ENCODE results near the gene DIAPH3. TPM values are rescaled to one million over a fixed set of nuclear protein-coding genes. Genes with fewer than 3 reads are reported as not detected.

The DIAPH3 gene
- polyA plus RNA-seq, 1 donor from 2014 or later, result 0.37 TPM

DNA sequence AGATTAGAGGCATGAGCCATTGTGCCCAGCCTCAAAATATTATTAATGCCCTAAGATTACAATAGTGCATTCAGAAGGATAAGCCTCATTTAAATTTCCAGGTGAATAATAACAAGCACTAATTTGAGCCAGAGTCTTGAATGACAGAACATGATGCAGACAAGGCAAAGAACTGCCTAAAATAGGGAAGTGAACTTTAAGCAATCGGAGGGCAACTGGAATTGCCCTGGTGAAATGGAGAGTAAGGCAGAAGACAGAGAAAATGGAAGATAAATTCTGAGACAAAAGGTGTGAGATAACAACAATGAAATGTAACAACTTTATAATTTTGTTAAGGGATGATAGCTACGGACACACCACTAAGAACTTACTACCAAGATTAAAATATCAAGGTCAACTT lies 199.9 kb downstream of the DIAPH3 start:
- no peak overlapping the region for H2AFZ ChIP-seq (ENCODE audit: low read depth, low read length)
- H3K36me3 ChIP-seq (ENCODE audit: insufficient read depth, low read length), result no peaks in the 10 kb centered on the region
- H3K27ac ChIP-seq (ENCODE audit: low read length), result no peak overlapping the region
- H3K27me3 ChIP-seq (ENCODE audit: insufficient read depth, low read depth, low read length), result no peaks in the 10 kb centered on the region
- H3K9me2 ChIP-seq (ENCODE audit: insufficient read depth, low read length), result no peaks in the 10 kb centered on the region
- no peak overlapping the region for H3K4me2 ChIP-seq (ENCODE audit: low read length)
- no peak overlapping the region for H3K4me3 ChIP-seq (ENCODE audit: low read length)
- H3F3A ChIP-seq (ENCODE audit: insufficient read depth, low read length, poor library complexity, severe bottlenecking), result no peaks in the 10 kb centered on the region
- no peak overlapping the region for H3K9ac ChIP-seq (ENCODE audit: low read length)
- no peaks in the 10 kb centered on the region for H4K20me1 ChIP-seq (ENCODE audit: insufficient read depth)
- H3K79me2 ChIP-seq (replicated peaks; ENCODE audit: insufficient read depth, low read length), result no peaks in the 10 kb centered on the region
- H3K9me3 ChIP-seq (ENCODE audit: low read length), result no peaks in the 10 kb centered on the region
- no peak for TF ChIP-seq RAD21 (conservative IDR thresholded peaks at IDR 0.05)
- TF ChIP-seq, protein P1, sequence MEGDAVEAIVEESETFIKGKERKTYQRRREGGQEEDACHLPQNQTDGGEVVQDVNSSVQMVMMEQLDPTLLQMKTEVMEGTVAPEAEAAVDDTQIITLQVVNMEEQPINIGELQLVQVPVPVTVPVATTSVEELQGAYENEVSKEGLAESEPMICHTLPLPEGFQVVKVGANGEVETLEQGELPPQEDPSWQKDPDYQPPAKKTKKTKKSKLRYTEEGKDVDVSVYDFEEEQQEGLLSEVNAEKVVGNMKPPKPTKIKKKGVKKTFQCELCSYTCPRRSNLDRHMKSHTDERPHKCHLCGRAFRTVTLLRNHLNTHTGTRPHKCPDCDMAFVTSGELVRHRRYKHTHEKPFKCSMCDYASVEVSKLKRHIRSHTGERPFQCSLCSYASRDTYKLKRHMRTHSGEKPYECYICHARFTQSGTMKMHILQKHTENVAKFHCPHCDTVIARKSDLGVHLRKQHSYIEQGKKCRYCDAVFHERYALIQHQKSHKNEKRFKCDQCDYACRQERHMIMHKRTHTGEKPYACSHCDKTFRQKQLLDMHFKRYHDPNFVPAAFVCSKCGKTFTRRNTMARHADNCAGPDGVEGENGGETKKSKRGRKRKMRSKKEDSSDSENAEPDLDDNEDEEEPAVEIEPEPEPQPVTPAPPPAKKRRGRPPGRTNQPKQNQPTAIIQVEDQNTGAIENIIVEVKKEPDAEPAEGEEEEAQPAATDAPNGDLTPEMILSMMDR (IDR thresholded peaks at IDR 0.05; ENCODE audit: poor library complexity, severe bottlenecking), result no peak
- no peak for TF ChIP-seq EZH2 (IDR thresholded peaks at IDR 0.05; ENCODE audit: borderline replicate concordance, insufficient read depth, low read length, poor library complexity, severe bottlenecking)
- TF ChIP-seq MXI1 (conservative IDR thresholded peaks at IDR 0.05; ENCODE audit: poor library complexity, severe bottlenecking), result no peak
- TF ChIP-seq, protein P2, sequence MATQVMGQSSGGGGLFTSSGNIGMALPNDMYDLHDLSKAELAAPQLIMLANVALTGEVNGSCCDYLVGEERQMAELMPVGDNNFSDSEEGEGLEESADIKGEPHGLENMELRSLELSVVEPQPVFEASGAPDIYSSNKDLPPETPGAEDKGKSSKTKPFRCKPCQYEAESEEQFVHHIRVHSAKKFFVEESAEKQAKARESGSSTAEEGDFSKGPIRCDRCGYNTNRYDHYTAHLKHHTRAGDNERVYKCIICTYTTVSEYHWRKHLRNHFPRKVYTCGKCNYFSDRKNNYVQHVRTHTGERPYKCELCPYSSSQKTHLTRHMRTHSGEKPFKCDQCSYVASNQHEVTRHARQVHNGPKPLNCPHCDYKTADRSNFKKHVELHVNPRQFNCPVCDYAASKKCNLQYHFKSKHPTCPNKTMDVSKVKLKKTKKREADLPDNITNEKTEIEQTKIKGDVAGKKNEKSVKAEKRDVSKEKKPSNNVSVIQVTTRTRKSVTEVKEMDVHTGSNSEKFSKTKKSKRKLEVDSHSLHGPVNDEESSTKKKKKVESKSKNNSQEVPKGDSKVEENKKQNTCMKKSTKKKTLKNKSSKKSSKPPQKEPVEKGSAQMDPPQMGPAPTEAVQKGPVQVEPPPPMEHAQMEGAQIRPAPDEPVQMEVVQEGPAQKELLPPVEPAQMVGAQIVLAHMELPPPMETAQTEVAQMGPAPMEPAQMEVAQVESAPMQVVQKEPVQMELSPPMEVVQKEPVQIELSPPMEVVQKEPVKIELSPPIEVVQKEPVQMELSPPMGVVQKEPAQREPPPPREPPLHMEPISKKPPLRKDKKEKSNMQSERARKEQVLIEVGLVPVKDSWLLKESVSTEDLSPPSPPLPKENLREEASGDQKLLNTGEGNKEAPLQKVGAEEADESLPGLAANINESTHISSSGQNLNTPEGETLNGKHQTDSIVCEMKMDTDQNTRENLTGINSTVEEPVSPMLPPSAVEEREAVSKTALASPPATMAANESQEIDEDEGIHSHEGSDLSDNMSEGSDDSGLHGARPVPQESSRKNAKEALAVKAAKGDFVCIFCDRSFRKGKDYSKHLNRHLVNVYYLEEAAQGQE (IDR thresholded peaks at IDR 0.05; ENCODE audit: borderline replicate concordance), result no peak
- TF ChIP-seq TAF1 (IDR thresholded peaks at IDR 0.05; ENCODE audit: low read depth), result no peak
- TF ChIP-seq EP300 (conservative IDR thresholded peaks at IDR 0.05; ENCODE audit: poor library complexity, severe bottlenecking), result no peak
- TF ChIP-seq SMC3 (conservative IDR thresholded peaks at IDR 0.05; ENCODE audit: poor library complexity), result no peak
- no peak for TF ChIP-seq POLR2AphosphoS5 (IDR thresholded peaks at IDR 0.05)

DNA sequence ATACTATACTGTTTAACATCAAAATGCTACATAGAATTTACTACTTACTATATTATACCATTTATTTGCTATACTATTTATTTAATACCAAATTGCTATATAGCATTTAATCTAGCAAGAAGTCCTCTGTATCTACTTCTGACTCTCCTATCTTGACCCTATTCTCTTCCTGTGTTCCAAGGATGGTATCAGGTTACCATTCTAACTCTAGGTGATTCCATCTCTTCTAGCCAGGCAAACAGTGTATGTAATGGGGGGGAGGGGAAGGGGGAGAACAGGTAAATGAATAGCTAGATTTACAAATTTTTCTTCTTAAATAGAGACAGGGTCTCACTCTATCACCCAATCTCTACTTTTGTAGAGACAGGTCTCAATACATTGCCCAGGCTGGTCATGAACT lies 200.3 kb downstream of the DIAPH3 start:
- no peak overlapping the region for H3K27ac ChIP-seq (ENCODE audit: low read length)
- H3F3A ChIP-seq (ENCODE audit: insufficient read depth, low read length, poor library complexity, severe bottlenecking), result no peaks in the 10 kb centered on the region
- TF ChIP-seq EP300 (conservative IDR thresholded peaks at IDR 0.05; ENCODE audit: poor library complexity, severe bottlenecking), result no peak
- no peak for TF ChIP-seq SMC3 (conservative IDR thresholded peaks at IDR 0.05; ENCODE audit: poor library complexity)
- TF ChIP-seq RAD21 (conservative IDR thresholded peaks at IDR 0.05), result no peak
- TF ChIP-seq, protein P1 (IDR thresholded peaks at IDR 0.05; ENCODE audit: poor library complexity, severe bottlenecking), result no peak
- TF ChIP-seq MXI1 (conservative IDR thresholded peaks at IDR 0.05; ENCODE audit: poor library complexity, severe bottlenecking), result no peak
- TF ChIP-seq EZH2 (IDR thresholded peaks at IDR 0.05; ENCODE audit: borderline replicate concordance, insufficient read depth, low read length, poor library complexity, severe bottlenecking), result no peak
- TF ChIP-seq TAF1 (IDR thresholded peaks at IDR 0.05; ENCODE audit: low read depth), result no peak
- TF ChIP-seq, protein P2 (IDR thresholded peaks at IDR 0.05; ENCODE audit: borderline replicate concordance), result no peak
- TF ChIP-seq POLR2AphosphoS5 (IDR thresholded peaks at IDR 0.05), result no peak
- no peak overlapping the region for H2AFZ ChIP-seq (ENCODE audit: low read depth, low read length)
- H3K9ac ChIP-seq (ENCODE audit: low read length), result no peak overlapping the region
- H3K36me3 ChIP-seq (ENCODE audit: insufficient read depth, low read length), result no peaks in the 10 kb centered on the region
- no peaks in the 10 kb centered on the region for H3K27me3 ChIP-seq (ENCODE audit: insufficient read depth, low read depth, low read length)
- no peak overlapping the region for H3K4me3 ChIP-seq (ENCODE audit: low read length)
- H3K9me3 ChIP-seq (ENCODE audit: low read length), result no peaks in the 10 kb centered on the region
- H3K9me2 ChIP-seq (ENCODE audit: insufficient read depth, low read length), result no peaks in the 10 kb centered on the region
- no peaks in the 10 kb centered on the region for H4K20me1 ChIP-seq (ENCODE audit: insufficient read depth)
- H3K79me2 ChIP-seq (replicated peaks; ENCODE audit: insufficient read depth, low read length), result no peaks in the 10 kb centered on the region
- H3K4me2 ChIP-seq (ENCODE audit: low read length), result no peak overlapping the region
